ENCODE data around the gene TBC1D5.
"Not testable (repeated sequence)": the region's sequence is repeated elsewhere in the genome, so short reads cannot be mapped to it uniquely, and the experiment has no call there.

TBC1D5 gene

DNA sequence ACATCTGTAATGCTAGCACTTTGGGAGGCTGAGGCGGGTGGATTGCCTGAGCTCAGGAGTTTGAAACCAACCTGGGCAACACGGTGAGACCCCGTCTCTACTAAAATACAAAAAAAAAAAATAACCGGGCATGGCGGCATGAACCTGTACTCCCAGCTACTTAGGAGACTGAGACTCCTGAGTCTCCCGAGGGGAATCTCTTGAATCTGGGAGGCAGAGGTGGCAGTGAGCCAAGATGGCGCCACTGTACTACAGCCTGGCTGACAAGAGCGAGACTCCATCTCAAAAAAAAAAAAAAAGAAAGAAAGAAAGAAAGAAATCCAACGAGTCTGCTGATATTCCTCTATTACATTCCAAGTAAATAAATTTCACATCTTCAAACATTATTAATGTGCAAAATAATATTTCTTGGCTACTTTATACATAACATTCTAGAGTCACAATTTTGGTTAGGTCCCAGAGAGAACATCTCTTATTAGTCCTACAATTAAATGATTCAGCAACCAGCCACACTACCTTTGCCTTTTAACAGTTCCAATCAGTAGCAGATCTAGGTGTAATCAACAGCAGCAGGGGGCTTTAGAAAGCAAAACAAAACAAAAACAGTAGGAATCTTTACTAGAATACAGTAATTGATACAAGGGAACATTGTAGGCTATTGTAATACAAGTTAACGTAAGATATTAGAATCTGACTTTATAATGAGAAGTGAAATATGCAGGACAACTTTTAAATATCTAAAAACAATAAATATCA, 195.8 kb downstream of the TBC1D5 start:
- DNase-seq (ENCODE audit: low read depth in 2 of 2), result no peak

GRCh38 chr3:17544632-17545031, 197.8 kb downstream of the TBC1D5 start:
- no peak for DNase-seq (ENCODE audit: low read depth in 2 of 2)

DNA sequence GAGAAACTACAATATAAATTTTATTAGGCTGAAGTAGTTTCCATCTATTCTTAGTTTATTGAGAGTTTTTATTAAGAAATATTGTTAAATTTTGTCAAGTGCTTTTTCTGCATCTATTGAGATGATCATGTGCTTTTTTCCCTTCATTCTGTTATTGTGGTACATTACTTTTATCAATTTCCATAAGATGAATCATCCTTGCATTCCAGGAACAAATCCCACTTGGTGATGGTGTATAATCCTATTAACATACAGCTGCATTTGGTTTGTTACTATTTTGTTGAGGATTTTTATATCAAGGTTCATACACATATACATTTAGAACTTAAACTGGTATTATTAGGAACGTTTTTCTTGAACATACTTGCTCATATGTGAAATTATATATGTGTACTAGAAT, 199.8 kb downstream of the TBC1D5 start:
- DNase-seq (ENCODE audit: low read depth in 2 of 2), result no peak

GRCh38 chr3:17539436-17539835, 203.0 kb downstream of the TBC1D5 start:
- DNase-seq (ENCODE audit: low read depth in 2 of 2), result no peak

DNA sequence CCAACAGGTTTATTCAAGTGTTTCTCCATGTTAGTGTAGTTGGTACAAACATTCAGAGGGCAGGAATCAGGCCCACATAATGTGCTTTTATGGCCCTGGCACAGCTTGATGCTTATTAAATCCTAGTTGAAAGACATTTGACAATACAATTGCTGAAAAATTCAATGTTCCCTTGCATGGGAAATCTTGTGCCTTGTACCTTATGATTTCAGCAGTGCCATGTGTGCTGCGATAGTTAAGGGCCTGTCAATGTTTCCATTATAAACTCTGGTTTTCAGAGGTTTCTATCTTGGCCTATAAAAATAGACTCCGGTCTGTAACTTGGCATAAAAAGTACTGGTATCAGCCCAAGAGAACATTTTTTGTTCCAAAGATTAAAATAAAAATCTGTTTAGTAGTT, 207.2 kb downstream of the TBC1D5 start:
- DNase-seq (ENCODE audit: low read depth in 2 of 2), result no peak

DNA sequence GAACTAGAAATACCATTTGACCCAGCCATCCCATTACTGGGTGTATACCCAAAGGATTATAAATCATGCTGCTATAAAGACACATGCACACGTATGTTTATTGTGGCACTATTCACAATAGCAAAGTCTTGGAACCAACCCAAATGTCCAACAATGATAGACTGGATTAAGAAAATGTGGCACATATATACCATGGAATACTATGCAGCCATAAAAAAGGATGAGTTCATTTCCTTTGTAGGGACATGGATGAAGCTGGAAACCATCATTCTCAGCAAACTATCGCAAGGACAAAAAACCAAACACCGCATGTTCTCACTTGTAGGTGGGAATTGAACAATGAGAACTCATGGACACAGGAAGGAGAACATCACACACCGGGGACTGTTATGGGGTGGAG, 210.0 kb downstream of the TBC1D5 start:
- DNase-seq (ENCODE audit: low read depth in 2 of 2), result not testable (repeated sequence)

- no peak for DNase-seq (ENCODE audit: low read depth in 2 of 2)
These were observed 212.8 kb downstream of the TBC1D5 start for GRCh38 chr3:17529677-17530076.

DNA sequence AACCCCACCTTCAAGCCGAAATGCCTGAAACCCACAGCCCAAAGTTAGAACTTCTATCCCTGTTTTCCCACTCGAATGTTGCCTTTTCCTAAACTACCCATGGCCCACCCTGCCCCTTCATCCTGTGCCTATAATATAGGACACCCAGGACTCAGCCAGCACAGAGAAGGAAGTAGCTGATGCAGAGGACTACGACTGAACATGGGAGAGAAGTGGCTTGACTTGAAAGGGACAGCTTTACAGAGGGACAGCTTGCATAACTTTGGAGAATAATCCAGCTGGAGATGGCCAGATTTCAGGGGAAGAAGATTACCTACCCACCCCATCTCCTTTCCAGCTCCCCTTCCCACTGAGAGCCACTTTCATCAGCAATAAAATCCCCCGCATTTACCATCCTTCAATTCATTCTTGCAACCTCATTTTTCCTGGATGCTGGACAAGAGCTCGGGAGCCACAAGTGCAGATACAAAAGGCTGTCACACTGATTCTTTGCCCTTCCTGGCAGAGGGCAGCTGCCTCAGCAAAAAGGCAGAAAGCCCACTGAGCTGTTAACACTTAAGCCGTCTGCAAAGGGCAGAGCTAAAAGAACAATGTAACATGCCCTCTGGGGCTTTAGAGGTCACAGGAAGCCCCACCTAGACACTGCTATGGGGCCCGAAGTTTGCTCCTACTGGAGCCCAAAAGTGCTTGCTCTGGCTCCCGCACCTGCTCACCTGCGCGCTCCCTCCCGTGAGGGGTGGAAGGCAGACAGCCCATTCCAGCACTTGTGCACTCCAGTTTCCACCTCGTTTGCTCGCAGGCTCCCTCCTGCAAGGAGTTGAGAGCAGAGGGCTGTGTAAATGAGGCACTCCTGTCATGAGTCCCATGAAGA, 224.0 kb downstream of the TBC1D5 start:
- no peak for DNase-seq (ENCODE audit: low read depth in 2 of 2)

GRCh38 chr3:17515445-17516234, 226.8 kb downstream of the TBC1D5 start:
- DNase-seq (ENCODE audit: low read depth in 2 of 2), result no peak

- DNase-seq (ENCODE audit: low read depth in 2 of 2), result no peak
These were observed 227.8 kb downstream of the TBC1D5 start for GRCh38 chr3:17514597-17514996.

DNA sequence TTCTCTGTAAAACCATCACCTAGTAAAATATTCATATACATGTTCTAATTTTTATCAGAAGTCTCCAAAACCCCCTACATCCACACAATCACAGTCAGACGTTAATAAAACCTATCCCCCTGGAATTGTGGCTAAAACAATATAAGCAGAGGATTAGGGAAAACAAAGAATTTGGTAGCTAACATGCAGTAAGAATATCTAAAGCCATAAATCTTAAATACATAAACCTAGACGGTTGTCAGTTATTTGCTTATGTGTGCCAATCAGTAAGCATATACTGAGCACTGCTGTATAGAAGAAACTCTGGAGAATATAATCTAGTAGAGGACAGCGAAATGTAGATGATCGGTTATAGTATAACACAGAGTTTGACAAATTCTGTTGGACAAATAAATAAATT, 232.2 kb downstream of the TBC1D5 start:
- DNase-seq (ENCODE audit: low read depth in 2 of 2), result no peak

- DNase-seq (ENCODE audit: low read depth in 2 of 2), result no peak
These were observed 234.2 kb downstream of the TBC1D5 start for GRCh38 chr3:17508180-17508752.

DNA sequence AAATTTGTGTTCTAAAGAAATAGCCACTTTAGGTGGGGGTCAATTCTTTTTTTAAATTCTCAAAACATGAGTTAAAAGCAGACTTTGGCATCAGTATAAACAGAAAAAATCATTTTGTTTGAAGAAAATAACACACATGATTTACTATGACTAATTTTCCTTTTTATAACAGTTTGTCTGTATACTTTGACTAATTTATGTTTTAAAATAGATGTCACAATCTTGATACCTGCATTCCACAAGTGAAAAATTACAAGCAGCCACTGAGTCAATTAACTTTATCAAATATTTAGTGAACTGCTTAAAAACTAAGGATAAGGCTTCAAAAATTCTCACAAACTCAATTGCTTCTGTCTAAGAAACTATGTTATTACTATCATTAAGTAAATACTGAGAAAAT, 235.0 kb downstream of the TBC1D5 start:
- no peak for DNase-seq (ENCODE audit: low read depth in 2 of 2)

DNA sequence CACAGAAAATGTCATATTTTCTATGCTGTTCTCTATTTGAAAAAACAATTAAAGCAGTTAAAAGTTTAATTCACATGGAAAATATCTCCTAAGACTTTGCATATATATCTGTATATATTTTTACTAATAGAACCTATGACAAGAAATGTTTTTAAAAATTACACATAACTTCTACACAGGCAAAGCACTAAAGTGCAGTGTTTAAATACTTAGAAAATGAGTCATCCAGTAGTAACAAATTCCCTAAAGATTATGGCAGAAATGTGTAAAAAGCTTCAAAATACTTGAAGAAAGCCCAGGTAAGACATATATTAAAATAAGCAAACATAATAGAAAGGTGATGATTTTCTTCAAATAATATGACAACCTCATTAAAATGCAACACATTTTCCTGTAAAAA, 236.6 kb downstream of the TBC1D5 start:
- DNase-seq (ENCODE audit: low read depth in 2 of 2), result no peak

DNA sequence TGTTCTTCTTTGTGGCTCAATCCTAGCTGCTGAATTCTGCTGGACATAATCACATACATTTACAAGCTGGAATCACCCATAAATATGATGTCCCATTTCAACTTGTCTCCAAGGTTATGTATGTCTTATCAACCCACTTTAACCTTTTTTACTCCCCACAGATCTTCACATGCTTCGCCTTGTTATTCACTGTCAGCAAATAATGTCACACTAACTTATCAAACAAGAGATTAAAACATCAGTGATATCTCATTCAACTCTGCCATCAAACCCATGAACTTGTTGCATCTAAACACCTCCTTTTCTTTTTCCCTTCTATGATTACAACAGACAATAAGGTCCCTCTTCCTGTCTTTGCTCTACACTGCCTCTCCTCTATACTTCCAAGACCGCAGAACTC, 240.7 kb downstream of the TBC1D5 start:
- no peak for DNase-seq (ENCODE audit: low read depth in 2 of 2)

- no peak for DNase-seq (ENCODE audit: low read depth in 2 of 2)
These were observed 241.8 kb downstream of the TBC1D5 start for GRCh38 chr3:17500618-17501017.

- no peak for DNase-seq (ENCODE audit: low read depth in 2 of 2)
These were observed 248.2 kb downstream of the TBC1D5 start for GRCh38 chr3:17494117-17494809.

- no peak for DNase-seq (ENCODE audit: low read depth in 2 of 2)
These were observed 250.8 kb downstream of the TBC1D5 start for GRCh38 chr3:17491601-17492000.

DNA sequence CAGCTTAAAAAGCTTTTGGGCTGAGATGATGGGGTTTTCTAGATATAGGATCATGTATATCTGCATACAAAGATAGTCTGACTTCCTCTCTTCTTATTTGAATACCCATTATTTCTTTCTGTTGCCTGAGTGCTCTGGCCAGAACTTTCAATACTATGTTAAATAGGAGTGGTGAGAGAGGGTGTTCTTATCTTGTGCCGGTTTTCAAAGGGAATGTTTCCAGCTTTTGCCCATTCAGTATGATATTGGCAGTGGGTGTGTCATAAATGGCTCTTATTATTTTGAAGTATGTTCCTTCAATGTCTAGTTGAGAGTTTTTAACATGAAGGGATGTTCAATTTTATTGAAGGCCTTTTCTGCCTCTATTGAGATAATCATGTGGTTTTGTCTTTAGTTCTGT, 251.2 kb downstream of the TBC1D5 start:
- not testable (repeated sequence) for DNase-seq (ENCODE audit: low read depth in 2 of 2)

DNA sequence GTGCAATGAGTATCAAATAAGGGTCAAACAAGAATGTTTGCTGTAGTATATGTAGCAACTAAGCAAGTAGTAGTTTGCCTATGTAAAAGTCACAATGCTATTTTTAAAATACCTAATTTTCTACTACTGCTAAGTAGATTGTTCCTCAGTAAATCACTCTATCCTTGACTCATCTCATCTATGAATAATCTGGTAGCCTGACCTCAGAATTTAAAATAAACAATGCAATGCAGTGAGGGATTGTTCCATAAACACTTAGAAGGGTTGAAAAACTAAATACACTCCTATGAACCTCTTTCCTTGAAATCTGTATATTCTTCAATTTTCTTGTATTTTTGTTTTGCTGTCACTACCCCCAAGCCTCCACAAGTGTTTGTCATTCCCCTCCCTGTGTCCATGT, 253.3 kb downstream of the TBC1D5 start:
- no peak for DNase-seq (ENCODE audit: low read depth in 2 of 2)

GRCh38 chr3:17481116-17481515, 261.3 kb downstream of the TBC1D5 start:
- no peak for DNase-seq (ENCODE audit: low read depth in 2 of 2)
